ENCODE results near the gene ARMC9.
"Not testable (repeated sequence)": the region's sequence is repeated elsewhere in the genome, so short reads cannot be mapped to it uniquely, and the experiment has no call there.

ARMC9 gene

GRCh38 chr2:231387904-231388724 lies 189.7 kb downstream of the ARMC9 start:
- no peak for DNase-seq

DNA sequence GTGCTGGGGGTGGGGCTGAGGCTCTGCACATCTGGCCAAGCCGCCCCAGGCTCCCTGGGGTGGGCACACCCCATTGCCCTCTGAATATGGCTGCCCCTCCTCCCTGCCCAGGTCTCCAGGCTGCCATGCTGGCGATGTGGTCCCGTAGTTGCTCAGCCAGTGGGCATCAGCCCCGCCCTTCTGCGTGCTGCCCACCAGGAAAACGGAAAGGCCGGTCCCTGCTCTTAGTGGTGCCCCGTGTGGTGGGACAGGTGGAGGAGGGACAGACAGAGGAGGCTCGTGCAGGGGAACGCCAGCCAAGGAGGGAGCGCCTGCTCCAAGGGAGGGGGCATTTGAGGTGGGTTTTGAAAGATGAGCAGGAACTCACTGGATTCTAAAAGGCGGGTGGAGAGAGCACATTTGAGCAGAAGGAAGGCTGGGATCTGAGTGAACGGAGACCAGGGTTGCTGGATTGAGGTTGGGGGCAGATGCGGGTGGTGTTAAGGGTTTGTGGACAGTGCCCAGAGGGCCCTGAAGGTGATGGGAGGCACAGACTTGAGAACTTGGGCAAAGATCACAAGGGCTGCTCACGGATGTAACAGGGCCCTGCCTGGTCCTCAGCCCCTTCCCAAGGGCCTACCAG lies 190.4 kb downstream of the ARMC9 start:
- no peak for DNase-seq

GRCh38 chr2:231390667-231391066 lies 192.2 kb downstream of the ARMC9 start:
- DNase-seq: no peak

- no peak for DNase-seq
These were observed 193.6 kb downstream of the ARMC9 start for GRCh38 chr2:231391981-231392380.

- DNase-seq: no peak
These were observed 194.2 kb downstream of the ARMC9 start for GRCh38 chr2:231392431-231393148.

GRCh38 chr2:231393149-231394131 lies 195.0 kb downstream of the ARMC9 start:
- peak; percentile 54 for DNase-seq

DNA sequence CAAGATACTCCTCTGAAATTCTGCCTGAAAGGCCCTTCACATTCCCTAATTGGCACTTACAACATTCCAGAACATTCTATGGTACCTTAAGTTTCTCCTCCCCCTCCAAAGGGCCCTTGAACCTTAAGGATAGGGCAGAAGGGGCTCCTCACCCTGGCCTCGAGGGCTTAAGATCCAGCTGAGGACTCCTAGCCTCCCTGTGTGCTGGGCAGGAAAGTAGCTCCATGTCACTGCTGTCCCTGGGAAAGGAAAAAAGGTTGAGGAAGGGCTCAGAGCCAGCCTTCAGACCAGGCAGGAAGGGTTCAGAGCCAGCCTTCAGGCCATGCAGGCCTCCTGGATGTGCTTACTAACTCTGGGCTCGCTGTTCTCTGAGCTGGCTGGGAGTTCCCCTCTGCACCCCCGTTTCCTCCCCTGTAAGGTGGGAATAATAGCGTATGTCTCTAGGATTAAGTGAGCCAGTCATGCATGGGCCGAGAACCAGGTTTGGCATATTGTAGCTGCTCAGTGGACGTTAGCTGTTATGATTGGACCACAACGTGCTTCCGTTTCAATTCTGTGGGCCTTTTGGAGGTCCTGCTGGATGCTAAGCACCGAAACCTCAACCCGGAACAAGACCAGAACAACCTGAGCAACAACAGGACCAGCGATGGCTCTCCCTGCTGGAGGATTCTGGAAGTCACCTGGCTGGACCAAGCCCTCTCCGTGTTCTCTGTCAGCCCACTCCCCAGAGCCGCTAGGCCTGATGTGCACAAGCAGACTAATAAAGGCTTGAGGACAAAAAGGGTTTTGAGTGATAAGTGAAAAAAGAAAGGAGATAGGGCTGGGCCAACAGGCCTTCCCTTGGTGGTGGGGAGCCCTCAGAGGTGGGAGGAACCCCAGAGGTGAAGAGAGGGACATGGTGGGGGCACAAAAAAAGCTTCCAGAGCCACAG lies 196.0 kb downstream of the ARMC9 start:
- DNase-seq: no peak

GRCh38 chr2:231395188-231396057 lies 197.0 kb downstream of the ARMC9 start, which contains the start of gene B3GNT7:
Gene B3GNT7, plus strand, starts transcription at chr2:231395710. Its CDS starts 94 bp downstream, at chr2:231395804.
- no peak for DNase-seq

- no peak for DNase-seq
These were observed 197.8 kb downstream of the ARMC9 start for GRCh38 chr2:231396058-231396821.

DNA sequence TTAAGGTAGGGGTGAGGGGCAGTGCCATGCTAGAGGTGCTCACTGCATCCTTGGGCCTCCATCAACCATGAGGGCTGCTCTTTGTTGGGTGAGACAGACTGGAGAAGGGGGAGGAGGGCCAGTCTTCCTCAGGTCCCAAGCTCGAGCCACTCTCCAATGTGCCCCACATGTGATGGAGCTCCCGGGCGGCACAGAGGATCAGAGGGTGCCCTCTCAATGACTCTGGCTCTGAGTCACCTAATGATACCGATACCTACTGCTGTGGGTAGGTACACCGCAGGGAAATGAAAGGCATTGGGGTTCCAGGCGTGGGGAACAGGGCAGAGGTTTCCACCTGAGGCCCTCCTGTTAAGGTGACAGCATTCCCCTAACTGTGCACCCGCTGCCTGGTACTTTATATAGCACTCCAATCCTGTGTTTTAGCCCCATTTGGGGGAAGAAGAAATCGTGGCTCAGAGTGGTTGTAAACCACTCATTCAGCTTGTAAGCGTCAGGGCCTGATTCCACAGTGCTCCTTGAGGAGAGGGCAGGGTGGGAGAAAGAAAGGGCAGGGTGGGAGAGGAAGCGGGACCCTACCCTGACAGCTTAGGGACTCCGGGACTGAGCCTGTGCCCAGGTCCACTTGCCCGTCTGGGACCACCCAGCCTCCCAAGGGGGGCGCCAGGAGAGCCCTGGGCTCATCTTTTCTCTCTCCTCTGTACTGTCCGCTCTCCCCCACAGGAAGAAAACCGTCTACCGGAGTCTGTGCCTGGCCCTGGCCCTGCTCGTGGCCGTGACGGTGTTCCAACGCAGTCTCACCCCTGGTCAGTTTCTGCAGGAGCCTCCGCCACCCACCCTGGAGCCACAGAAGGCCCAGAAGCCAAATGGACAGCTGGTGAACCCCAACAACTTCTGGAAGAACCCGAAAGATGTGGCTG lies 198.8 kb downstream of the ARMC9 start:
- DNase-seq: no peak

DNA sequence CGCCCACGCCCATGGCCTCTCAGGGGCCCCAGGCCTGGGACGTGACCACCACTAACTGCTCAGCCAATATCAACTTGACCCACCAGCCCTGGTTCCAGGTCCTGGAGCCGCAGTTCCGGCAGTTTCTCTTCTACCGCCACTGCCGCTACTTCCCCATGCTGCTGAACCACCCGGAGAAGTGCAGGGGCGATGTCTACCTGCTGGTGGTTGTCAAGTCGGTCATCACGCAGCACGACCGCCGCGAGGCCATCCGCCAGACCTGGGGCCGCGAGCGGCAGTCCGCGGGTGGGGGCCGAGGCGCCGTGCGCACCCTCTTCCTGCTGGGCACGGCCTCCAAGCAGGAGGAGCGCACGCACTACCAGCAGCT lies 199.5 kb downstream of the ARMC9 start:
- no peak for DNase-seq

- no peak for DNase-seq
These were observed 200.2 kb downstream of the ARMC9 start for GRCh38 chr2:231398585-231398984.

DNA sequence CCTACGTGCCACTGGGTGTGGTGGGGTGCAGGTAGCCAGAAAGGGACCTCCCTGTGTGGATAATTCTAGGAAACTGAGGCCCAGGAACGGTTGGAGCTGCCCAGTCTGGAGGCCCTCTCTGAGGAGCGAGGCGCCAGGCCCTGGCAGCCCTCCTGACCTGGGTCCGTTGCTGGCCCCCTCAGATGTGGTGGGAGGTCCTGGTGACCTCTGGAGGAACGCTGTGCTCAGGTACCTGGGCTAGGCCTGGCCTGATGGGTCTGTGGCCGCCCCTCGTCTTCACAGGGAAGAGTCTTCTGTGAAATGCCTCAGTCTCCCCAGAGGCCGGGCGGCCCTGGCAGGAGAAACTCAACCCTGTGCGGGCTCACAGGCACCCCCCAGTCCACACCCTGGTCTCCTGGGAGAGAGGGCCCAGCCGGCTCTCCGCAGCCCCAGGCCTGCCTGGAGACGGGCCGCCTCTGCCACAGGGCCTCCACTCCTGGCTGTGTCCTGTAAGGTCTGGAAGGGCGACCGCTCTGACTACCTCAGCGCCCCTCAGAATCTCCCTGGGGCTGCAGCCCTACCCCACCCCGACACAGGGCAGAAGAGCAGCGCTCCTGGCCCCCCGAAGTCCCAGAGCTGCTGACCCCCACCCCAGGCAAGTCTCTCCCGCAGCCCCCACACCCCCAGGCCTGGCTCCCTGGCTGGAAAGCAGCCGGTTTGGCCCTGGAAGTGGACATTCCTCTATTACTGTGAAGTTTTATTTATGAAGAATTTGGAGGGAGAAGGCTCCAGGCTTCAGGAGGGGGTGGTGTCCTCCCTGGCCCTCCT lies 200.8 kb downstream of the ARMC9 start:
- DNase-seq: no peak

DNA sequence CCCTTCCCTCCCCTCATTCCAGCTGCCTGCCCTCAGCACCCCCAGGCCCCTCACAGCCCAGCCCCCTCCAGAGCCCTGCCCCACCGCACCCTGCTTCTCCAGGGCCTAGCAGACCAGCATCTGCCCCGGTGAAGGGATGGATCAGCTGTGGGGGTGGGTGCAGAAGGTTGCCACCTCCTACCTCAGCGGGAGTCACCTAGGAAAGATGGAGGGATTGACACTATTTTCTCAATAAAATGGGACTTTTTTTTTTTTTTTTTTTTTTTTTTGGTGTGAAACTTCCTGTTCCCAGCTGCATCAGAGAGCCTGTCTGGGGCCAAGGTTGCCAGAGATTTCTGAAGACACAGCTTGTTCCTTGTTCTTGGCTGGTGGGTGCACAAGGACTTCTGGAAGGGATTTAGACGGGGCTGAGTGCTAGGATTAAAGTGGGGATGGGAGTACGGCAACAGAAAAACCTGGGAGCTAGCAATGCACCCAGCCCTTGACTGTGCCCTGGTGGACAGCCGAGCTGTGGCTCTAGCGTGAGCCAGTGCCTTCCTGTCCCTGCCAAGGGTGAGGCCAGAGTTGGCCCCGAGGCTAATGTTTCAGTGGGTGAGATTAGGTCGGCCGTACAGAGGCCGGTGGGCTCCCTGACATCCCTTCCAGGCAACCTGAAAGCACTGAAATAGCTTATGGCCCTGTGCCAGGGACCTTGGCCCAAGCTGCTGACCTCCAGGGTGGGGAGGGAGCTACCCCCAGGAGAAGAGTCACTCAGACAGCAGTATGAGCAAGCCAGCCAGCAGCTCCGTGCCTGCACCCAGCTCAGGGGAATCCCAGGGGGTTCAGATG lies 201.6 kb downstream of the ARMC9 start:
- DNase-seq: no peak

DNA sequence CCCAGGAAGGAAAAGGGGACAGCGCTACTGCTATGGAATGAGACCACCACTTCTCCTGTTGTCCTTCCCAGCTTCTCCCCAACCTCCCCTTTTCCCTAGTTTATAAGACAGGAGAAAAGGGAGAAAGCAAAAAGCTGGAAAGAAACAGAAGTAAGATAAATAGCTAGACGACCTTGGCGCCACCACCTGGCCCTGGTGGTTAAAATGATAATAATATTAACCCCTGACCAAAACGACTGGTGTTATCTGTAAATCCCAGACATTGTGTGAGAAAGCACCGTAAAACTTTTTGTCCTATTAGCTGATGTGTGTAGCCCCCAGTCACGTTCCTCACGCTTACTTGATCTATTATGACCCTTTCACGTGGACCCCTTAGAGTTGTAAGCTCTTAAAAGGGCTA lies 202.2 kb downstream of the ARMC9 start:
- not testable (repeated sequence) for DNase-seq

GRCh38 chr2:231401101-231401500 lies 202.7 kb downstream of the ARMC9 start:
- not testable (repeated sequence) for DNase-seq

Measured in activated gamma-delta T cell treated with Interleukin-2 at 50 U/mL for 16 hours (primary cell).